B cell (primary cell): ENCODE data around the gene STON2. TPM values are rescaled to one million over a fixed set of nuclear protein-coding genes. Genes with fewer than 3 reads are reported as not detected.

Experiments
- ATAC-seq: fragments of 200-7000 bp; cut with Tn5 transposase; one replicate; pipeline ENCODE4 v1.10.0; 2021; ENCODE audit warnings: low read depth, mild to moderate bottlenecking, moderate number of reproducible peaks, moderate library complexity
- CTCF ChIA-PET: fragments of 350-600 bp; sonication (Branson Sonifier 250); formaldehyde crosslinking; loops from one replicate; lab custom pipeline; 2021; ENCODE audit warnings: antibody characterized with exemption, inconsistent platforms; lab: Charles Lee
- POLR2A ChIA-PET: fragments of 350-600 bp; sonication (Branson Sonifier 250); formaldehyde crosslinking; loops from one replicate; lab custom pipeline; 2021; ENCODE audit warnings: antibody characterized with exemption; lab: Charles Lee
- DNase-seq: peaks from one replicate; pipeline ENCODE4 v3.0.0; 2013
- H2AFZ ChIP-seq: 2 replicates; pipeline ENCODE4 v1.6.1; 2012; ENCODE audit warnings: mild to moderate bottlenecking, low read depth, low read length; ENCODE audit not compliant: insufficient read depth, poor library complexity, severe bottlenecking
- H3K27ac ChIP-seq, 2 donors: 1 replicate in 1 of 2; 2 replicates in 1 of 2; pipeline ENCODE4 v1.5.1; 2012 to 2013; ENCODE audit warnings: low read length in 2 of 2, mild to moderate bottlenecking in 2 of 2, moderate library complexity in 1 of 2
- H3K27me3 ChIP-seq, 4 experiments: fragments of 200-600 bp in 1 of 4; sonication (generic) in 1 of 4; replicated peaks in 1 of 4; 1 replicate in 2 of 4; 2 replicates in 2 of 4; pipeline versions ENCODE4 v1.6.1 to v1.7.0; 2013 to 2016; ENCODE audit warnings: low read length in 3 of 4, mild to moderate bottlenecking in 2 of 4, mixed read lengths in 1 of 4, moderate library complexity in 1 of 4; ENCODE audit not compliant: insufficient read depth in 4 of 4, control insufficient read depth in 3 of 4; ENCODE audit errors: control extremely low read depth in 1 of 4
- H3K36me3 ChIP-seq, 2 experiments: replicated peaks in 1 of 2; 1 replicate in 1 of 2; 2 replicates in 1 of 2; pipeline versions ENCODE4 v1.6.1 to v1.7.1; 2013; ENCODE audit warnings: low read length in 1 of 2; ENCODE audit not compliant: insufficient read depth in 2 of 2, control insufficient read depth in 1 of 2; ENCODE audit errors: control extremely low read depth in 1 of 2, extremely low read depth in 1 of 2
- H3K4me1 ChIP-seq, 2 donors: fragments of 200-600 bp in 1 of 2; sonication (generic) in 1 of 2; 1 replicate in 1 of 2; 2 replicates in 1 of 2; pipeline versions ENCODE4 v1.5.1 to v1.6.1; 2013 to 2017; ENCODE audit warnings: low read length in 2 of 2; ENCODE audit not compliant: control insufficient read depth in 2 of 2, insufficient read depth in 2 of 2
- H3K4me2 ChIP-seq: replicated peaks from 2 replicates; pipeline ENCODE3; 2012; ENCODE audit warnings: mild to moderate bottlenecking, low read depth, low read length; ENCODE audit not compliant: poor library complexity, severe bottlenecking
- H3K4me3 ChIP-seq, 5 experiments: fragments of 200-600 bp in 1 of 5; sonication (generic) in 1 of 5; 1 replicate in 3 of 5; 2 replicates in 2 of 5; pipeline versions ENCODE4 v1.5.1 to v1.7.0; 2011 to 2016; ENCODE audit warnings: low read length in 4 of 5, mild to moderate bottlenecking in 4 of 5, low read depth in 2 of 5, control low read depth in 1 of 5, moderate library complexity in 1 of 5; ENCODE audit not compliant: insufficient read depth in 1 of 5; ENCODE audit errors: control extremely low read depth in 1 of 5, extremely low read depth in 1 of 5
- H3K79me2 ChIP-seq: fragments of 200-600 bp; sonication (generic); one replicate; pipeline ENCODE4 v1.6.0; 2016; ENCODE audit warnings: low read length; ENCODE audit not compliant: control insufficient read depth, insufficient read depth
- H3K9ac ChIP-seq: fragments of 200-600 bp; sonication (generic); 2 replicates; pipeline ENCODE4 v1.6.1; 2017; ENCODE audit warnings: mild to moderate bottlenecking, low read length, moderate library complexity
- H3K9me3 ChIP-seq, 3 donors: one replicate each; pipeline versions ENCODE4 v1.6.1 to v1.7.1; 2013; ENCODE audit warnings: low read length in 2 of 3; ENCODE audit not compliant: control insufficient read depth in 2 of 3, insufficient read depth in 1 of 3; ENCODE audit errors: control extremely low read depth in 1 of 3
- H4K20me1 ChIP-seq: 2 replicates; pipeline ENCODE4 v1.6.0; 2012; ENCODE audit warnings: mild to moderate bottlenecking, low read length; ENCODE audit not compliant: insufficient read depth, control insufficient read depth, poor library complexity, severe bottlenecking
- H3K27ac Mint-ChIP-seq: one replicate; pipeline ENCODE4 v1.8.0; 2021; ENCODE audit warnings: mixed read lengths
- H3K27me3 Mint-ChIP-seq: one replicate; pipeline ENCODE4 v1.8.0; 2021; ENCODE audit warnings: mixed read lengths
- H3K4me1 Mint-ChIP-seq: one replicate; pipeline ENCODE4 v1.8.0; 2021; ENCODE audit warnings: mixed read lengths
- H3K4me3 Mint-ChIP-seq: one replicate; pipeline ENCODE4 v1.8.0; 2021; ENCODE audit warnings: mixed read lengths
- H3K9me3 Mint-ChIP-seq: one replicate; pipeline ENCODE4 v1.8.0; 2022; ENCODE audit warnings: mixed read lengths; ENCODE audit not compliant: insufficient read depth
- EZH2 ChIP-seq: IDR thresholded peaks from 2 replicates; pipeline ENCODE4 v1.6.1; 2012; ENCODE audit warnings: borderline replicate concordance, low read depth, mild to moderate bottlenecking, moderate library complexity, low read length; ENCODE audit not compliant: insufficient read depth, poor library complexity, severe bottlenecking
- WGBS: methylation state at CpG from one replicate; pipeline ENCODE4 v1.1.5; 2013; ENCODE audit warnings: missing lambda C conversion rate; ENCODE audit not compliant: insufficient coverage; 5-methylcytosine and 5-hydroxymethylcytosine counted together
- intact Hi-C: fragments of 100-400 bp; cut with micrococcal nuclease; formaldehyde crosslinking; loops from one replicate; pipeline ENCODE4 v1.10.0; 2022
- polyA plus RNA-seq: library from polyadenylated mRNA; depleted of rRNA; stranded (reverse); fragments of >200 nt; gene quantifications from 2 replicates; pipeline ENCODE4 v1.2.3, GENCODE V29; 2012
- total RNA-seq, 2 donors: library from RNA; stranded (reverse); fragments of 120-200 nt in 1 of 2; gene quantifications; 1 replicate in 1 of 2; 2 replicates in 1 of 2; pipeline versions ENCODE4 v1.2.3 to v1.2.4, GENCODE V29; 2013 to 2022
- TF ChIP-seq, protein P1 (sequence below): fragments of 200-600 bp; IDR thresholded peaks from one replicate; pipeline ENCODE4 v1.8.0; 2022; ENCODE audit warnings: antibody characterized with exemption, mild to moderate bottlenecking

The STON2 gene
- total and polyA plus RNA-seq, 2 donors (not counting 1 experiment from before 2014, with no cell fraction given), result 0.03 TPM; not detected in 1

DNA sequence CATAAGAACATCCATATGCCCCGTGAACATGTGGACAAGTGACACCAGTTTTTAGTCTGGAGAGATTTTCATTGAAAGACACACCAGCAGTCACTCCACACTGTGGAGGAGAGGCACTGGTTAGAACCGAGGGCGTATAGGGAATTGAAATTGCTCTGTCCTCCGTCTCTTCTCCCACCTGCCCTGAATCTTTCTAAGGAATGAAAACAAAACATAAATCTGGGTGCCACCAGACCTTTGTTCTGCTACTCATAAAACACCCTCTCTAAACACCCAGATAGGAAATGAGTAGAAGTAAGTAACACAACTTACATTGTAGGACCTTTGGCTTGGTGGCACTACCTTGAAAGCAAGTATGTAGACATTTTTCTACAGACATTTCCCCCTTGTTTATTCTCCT lies 37.1 kb upstream of the STON2 start:
- Histone ChIP-seq H3K27ac (no peak overlapping the region), H3K36me3 (no peaks in the 10 kb centered on the region), H3K4me2 (no peak overlapping the region), H3K4me3 (no peak overlapping the region), H4K20me1 (no peaks in the 10 kb centered on the region), H3K79me2 (no peaks in the 10 kb centered on the region), H3K27me3 (peaks cover 0 to 48% (median 44%) of the 10 kb centered on the region in 4 experiments), H2AFZ (no peak overlapping the region), H3K9me3 (peaks cover 0 to 11% (median 0%) of the 10 kb centered on the region in 3 donors), H3K4me1 (peaks cover 15 to 16% of the 10 kb centered on the region in 2 donors), H3K9ac (no peak overlapping the region)
- WGBS, result no CpG with 5 or more reads among the region's 4 CpGs
- peaks cover 79% of the 10 kb centered on the region for H3K27me3 Mint-ChIP-seq
- ChIA-PET POLR2A (no interaction called here), CTCF (interaction anchor here (0.7 kb wide), 1 partner anchor 9 kb away, joined by 3 read pairs; no protein-coding TSS in a partner anchor)
- H3K4me3 Mint-ChIP-seq, result peak overlapping the region; percentile 85
- H3K4me1 Mint-ChIP-seq, result peaks cover 14% of the 10 kb centered on the region
- no peak for DNase-seq
- intact Hi-C loops, result no loop called here
- ATAC-seq, result no peak
- H3K9me3 Mint-ChIP-seq, result no peaks in the 10 kb centered on the region
- TF ChIP-seq, protein P1, sequence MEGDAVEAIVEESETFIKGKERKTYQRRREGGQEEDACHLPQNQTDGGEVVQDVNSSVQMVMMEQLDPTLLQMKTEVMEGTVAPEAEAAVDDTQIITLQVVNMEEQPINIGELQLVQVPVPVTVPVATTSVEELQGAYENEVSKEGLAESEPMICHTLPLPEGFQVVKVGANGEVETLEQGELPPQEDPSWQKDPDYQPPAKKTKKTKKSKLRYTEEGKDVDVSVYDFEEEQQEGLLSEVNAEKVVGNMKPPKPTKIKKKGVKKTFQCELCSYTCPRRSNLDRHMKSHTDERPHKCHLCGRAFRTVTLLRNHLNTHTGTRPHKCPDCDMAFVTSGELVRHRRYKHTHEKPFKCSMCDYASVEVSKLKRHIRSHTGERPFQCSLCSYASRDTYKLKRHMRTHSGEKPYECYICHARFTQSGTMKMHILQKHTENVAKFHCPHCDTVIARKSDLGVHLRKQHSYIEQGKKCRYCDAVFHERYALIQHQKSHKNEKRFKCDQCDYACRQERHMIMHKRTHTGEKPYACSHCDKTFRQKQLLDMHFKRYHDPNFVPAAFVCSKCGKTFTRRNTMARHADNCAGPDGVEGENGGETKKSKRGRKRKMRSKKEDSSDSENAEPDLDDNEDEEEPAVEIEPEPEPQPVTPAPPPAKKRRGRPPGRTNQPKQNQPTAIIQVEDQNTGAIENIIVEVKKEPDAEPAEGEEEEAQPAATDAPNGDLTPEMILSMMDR, result no peak
- TF ChIP-seq EZH2, result no peak
- H3K27ac Mint-ChIP-seq, result no peak overlapping the region

DNA sequence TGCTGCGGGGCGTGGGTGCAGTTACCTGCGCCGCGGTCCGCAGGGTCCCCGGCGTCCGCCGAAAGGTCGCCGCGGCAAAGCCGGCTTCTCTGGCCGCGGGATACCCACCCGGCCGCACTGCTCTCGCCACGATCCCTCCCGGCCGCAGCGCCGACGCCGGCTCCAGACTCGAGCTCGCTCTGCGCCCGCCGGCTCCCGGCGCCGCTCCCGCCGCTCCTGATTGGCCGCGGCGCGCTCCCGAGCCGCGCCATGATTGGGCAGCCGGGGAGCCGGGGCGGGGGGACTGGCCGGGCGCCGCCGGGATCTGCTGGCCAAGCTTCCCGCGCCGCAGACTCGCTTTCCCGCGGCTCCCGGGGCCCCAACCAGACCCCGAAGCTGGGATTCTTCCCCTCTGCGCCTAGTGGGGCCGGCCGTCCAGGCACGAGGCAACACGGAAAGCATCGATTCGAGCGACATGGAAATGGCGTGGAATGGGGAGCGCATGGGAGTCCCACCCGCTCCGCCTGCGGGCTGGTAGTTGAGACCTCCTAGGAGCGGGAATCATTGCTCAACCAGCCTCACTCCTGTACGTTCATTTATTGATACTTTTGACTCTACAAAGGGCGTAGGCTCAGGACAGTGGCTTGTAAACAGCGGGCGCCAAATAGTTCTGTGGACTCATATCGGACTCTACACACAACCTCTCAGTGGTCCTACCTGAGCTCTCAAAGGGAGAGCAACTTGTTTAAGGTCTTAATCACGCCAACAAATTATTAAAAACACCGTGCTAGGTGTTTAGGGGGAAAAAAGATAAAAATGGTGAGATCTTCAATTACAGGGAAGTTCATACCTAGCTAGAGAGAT lies 36.4 kb upstream of the STON2 start:
- Histone ChIP-seq H3K36me3 (no peaks in the 10 kb centered on the region), H2AFZ (peak overlapping the region; percentile 74), H3K4me2 (peak overlapping the region; percentile 86), H3K4me3 (peak overlapping the region; percentile 25 to 51 (median 45)), H3K9me3 (peaks cover 0 to 11% (median 0%) of the 10 kb centered on the region in 3 donors), H3K9ac (peak overlapping the region; percentile 53), H3K79me2 (no peaks in the 10 kb centered on the region), H4K20me1 (no peaks in the 10 kb centered on the region), H3K4me1 (peaks cover 15 to 16% of the 10 kb centered on the region in 2 donors), H3K27me3 (peaks cover 0 to 50% (median 45%) of the 10 kb centered on the region in 4 experiments), H3K27ac (no peak overlapping the region)
- Mint-ChIP-seq H3K4me1 (peaks cover 14% of the 10 kb centered on the region), H3K27ac (no peak overlapping the region), H3K27me3 (peaks cover 77% of the 10 kb centered on the region), H3K4me3 (peak overlapping the region; percentile 85), H3K9me3 (no peaks in the 10 kb centered on the region)
- WGBS, result 3% methylated on average over 77 of the region's 79 CpGs
- TF ChIP-seq EZH2, result peak; percentile 43
- TF ChIP-seq, protein P1, result no peak
- ATAC-seq (peak; percentile 60), DNase-seq (peak; percentile 27)
- CTCF ChIA-PET, result no interaction called here
- POLR2A ChIA-PET, result no interaction called here
- intact Hi-C loops, result no loop called here
